GM19193 (cell line): Measurements from ENCODE around the gene NPAS1.

Source experiments
- POLR2A ChIP-seq: IDR thresholded peaks from 4 replicates; pipeline ENCODE4 v1.6.1; 2011; ENCODE audit not compliant: insufficient read depth, insufficient read length; ENCODE audit errors: extremely low read depth

Gene NPAS1

DNA sequence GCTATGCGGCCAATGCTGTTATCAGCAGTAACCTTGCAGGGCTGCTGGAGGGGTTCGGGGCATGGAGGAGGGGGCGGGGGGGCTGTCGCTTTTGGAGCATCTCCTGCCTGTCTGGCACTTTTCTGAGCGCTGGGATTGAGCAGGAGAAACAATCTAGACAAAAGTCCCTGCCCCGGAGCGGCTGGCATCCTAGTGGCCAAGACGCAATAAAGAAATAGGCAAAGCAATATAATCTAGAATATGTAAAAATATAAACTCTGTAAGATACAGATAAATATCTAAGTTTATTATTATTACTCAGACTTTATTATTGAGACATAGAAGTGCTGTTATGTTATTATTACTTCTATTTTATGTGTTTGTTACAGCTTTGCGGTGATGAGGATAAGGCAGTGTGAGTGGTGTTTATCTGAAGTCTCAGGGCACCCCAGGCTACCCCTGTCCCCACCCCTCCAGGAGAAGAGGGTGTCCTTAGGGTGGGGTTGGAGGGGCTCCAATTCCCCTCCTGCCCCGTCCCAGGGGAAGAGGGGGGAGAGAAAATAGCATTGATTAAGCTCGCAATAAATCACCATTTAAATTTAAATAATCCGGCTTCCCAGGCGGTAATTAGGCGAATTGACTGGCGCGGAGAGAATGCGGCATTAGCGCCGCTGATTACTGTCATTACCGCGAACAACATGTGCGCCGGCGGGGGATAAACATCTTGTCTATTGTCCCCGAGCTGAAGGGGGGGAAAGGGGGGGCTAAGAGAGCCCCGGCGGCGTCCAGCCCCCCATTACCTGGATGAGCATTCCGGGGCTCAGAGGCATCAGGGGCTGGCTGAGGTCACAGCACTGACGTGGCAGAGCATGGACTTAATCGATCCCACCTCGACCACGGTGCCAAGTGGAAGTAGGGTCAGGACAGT, 3.2 kb downstream of the NPAS1 start:
- no peak for TF ChIP-seq POLR2A

DNA sequence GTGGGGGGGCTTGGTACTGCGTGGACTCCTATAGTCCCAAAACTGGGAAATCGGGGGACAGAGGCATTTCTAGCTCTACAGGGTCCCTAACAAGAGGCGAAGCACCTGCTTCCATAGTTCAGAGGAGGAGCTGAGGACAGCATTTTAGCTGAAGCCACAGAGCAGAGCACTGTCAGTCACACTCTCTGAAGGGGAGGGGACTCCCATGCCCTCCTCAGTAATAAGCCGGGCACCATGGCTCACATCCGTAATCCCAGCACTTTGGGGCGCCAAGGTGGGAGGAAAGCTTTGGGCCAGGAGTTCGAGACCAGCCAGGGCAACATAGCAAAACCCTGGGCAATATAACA, 3.8 kb downstream of the NPAS1 start:
- no peak for TF ChIP-seq POLR2A

DNA sequence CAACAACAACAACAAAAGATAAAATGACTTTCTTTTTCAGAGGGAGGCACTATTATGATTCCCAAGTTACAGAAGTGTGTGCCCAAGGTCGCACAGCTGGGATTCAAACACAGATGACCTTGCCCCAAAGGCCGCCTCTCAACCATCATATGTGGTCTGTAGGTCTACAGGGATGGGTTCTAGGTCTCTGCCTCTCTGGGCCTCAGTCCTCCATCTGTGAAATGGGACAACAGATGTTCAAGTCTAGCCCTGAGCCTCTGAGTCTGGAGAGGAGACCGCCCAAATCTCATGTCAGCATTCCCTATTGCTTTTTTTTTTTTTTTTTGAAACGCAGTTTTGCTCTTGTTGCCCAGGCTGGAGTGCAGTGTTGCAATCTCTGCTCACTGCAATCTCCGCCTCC, 4.9 kb downstream of the NPAS1 start:
- TF ChIP-seq POLR2A: no peak

DNA sequence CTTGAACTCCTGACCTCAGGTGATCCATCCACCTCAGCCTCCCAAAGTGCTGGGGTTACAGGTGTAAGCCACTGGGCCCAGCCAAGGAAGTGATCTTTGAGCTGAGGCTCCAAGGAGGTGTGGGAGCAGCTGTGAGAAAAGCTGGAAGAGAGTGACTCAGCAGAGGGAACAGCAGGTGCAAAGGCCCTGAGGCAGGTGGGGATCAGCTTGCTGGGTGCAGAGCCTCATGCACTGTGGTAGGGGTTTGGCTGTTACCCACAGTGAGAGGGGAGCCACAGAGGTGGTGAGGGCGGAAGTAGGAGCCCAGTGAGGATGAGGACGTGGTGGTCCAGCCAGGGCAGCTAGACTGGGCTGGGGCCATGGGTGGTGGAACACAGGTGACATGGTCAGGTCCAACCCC, 6.5 kb downstream of the NPAS1 start:
- TF ChIP-seq POLR2A: no peak

DNA sequence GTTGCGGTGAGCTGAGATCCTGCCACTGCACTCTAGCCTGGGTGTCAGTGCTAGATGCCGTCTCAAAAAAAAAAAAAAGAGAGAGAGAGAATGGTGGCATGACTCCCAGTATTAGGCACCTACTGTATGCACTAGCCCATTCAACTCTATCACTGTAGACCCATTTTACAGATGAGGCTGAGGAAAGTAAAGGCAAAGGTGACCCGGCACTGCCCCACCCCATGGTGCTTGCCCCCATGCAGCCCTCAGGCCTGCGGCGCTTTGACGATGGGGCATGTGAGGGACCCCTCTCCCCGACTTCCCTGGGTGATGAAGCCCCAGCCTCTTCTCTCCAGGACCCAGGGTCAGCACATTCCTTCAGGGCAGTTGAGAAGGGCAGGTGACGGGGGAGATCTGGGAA, 7.3 kb downstream of the NPAS1 start:
- TF ChIP-seq POLR2A: no peak

DNA sequence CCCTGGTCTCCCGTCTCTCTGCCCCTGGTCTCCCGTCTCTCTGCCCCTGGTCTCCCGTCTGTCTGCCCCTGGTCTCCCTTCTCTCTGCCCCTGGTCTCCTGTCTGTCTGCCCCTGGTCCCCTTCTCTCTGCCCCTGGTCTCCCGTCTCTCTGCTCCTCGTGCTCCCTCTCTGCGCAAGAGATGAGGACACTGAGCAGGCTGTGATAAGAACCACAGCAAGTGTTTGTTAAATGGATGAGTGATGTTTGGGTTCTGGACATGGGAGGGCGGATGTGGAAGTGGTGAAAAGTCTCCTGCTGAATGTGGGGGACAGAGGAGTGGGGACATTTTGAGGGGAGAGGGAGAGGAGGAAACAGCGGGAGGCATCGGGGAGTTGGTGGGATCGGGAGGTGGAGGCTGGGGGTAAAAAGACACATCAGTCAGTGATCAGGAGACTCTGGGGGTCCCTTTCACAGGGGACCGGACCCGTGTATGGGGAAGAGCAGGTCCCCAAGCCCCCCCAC, 8.0 kb downstream of the NPAS1 start:
- TF ChIP-seq POLR2A: no peak

DNA sequence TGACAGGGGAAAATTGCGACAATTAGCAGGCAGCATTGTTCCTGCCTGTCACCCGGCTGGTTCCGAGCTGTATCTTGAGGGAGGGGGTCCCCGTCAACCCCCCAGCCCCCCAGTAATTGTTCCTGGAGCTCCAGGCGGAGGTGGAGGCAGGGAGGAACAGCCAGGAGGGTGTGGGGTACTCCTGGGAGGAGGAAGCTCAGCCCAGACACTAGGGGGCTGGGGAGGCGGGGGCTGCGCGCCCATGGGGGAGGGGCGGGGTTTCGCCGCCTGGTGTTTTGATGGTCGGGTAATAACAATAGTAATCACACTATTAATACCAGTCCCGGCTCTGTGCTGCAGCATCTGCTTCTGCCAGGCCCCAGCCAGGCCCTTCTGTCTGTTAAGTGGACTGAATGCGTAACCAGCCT, 8.6 kb downstream of the NPAS1 start:
- TF ChIP-seq POLR2A: no peak

DNA sequence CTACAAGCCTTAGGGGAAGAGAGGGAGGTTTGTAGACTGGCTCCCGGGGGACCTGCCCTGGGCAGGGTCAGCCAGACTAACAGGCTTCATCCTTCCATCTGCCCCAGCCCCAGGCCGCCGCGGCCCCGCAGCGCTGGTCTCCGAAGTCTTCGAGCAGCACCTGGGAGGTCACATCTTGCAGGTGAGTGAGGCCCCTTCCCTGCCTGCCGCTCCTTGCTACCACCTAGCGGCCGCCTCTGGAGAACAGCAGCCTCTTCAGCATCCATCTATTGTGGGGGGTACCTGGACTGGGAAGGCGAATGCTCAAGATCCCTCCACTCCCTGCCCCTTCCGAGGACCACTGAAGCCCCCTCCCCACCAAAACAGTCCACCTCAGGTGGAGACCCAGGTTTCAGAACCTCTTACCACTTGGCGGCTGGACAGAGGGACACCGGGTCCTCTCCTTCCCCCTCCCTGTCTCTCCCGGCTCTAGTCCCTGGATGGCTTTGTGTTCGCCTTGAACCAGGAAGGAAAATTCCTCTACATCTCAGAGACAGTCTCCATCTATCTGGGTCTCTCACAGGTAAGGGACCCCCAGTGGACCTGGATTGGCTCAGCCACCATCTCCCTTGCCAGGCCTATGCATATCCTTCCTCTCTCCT, 12.7 kb downstream of the NPAS1 start:
- no peak for TF ChIP-seq POLR2A

DNA sequence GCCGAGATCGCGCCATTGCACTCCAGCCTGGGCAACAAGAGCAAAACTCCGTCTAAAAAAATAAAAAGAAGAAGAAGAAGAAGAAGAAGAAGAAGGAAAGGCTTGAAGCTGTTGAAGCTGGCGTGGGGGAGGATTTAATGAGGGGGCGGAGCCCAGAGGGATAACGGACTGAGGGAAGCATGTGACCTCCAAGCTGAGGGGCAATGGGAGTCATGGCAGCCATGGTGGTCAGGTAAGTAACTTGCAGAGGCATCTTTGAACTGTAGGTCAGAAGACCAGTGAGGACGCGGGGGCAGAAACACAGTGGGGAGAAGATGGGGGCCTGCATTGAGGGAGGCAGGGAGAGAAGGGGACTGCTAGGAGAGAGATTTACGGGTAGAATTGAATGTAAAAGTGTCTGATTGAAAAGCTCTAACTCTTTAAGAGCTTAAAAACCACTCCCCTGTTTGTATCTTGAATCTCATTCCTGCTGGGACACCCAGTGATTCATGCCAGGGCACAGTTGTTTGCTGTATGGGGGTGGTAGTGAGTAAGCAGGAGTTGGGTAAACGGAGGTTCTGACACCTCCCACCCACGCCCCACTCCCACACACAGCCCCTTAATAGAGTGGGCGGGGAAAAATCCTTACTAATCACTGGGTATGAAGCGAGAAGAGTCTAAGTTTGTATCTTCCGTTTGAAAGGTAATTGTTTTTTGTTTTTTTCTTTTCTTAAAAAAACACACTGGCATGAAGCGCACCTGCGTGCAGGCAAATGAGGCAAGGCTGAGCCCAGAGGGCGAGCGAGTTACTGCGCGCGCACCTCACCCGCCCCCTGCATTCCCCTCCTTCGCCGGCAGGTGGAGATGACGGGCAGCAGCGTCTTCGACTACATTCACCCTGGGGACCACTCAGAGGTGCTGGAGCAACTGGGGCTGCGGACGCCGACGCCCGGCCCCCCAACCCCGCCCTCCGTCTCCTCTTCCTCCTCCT, 15.8 kb downstream of the NPAS1 start:
- no peak for TF ChIP-seq POLR2A

DNA sequence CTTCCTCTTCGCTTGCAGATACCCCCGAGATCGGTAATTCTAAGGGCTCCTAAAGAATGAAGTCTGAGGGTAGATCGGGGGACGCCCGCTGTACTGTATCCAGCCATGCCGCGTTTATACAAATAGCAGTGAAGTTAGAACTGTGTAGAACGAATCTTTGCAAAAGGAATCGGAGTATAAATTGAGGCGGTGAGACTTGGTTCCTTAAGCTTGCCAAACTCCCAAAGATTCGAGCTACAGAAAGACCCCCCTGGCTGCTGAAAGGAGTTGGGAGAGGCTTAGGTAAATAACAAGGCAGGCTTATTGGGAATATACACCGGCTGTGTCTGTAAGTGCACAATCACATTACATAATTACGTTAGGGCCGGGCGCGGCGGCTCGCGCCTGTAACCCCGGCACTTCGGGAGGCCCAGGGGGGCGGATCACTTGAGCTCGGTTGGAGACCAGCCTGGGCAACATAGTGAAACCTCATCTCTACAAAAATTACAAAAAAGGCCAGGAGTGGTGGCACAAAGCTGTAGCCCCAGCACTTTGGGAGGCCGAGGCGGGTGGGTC, 16.5 kb downstream of the NPAS1 start:
- no peak for TF ChIP-seq POLR2A

DNA sequence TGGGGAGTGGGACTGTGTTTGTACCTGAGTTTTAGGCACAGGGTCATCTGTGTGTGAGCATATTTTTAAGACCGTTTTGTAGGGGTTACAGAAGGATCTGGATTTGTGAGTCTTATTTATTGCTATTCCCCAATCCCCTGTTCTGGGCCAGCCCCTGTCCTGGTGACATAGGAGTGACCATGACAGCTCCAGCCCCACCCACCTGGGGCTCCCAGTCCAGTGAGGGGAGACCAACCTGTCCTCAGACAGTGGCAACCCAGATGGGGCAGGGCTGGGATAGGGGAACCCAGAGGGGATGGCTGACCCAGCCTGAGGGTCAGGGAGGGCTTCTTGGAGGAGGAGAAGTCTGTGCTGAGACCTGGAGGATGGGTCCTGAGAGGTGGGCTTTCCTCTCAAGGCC, 18.1 kb downstream of the NPAS1 start:
- no peak for TF ChIP-seq POLR2A

DNA sequence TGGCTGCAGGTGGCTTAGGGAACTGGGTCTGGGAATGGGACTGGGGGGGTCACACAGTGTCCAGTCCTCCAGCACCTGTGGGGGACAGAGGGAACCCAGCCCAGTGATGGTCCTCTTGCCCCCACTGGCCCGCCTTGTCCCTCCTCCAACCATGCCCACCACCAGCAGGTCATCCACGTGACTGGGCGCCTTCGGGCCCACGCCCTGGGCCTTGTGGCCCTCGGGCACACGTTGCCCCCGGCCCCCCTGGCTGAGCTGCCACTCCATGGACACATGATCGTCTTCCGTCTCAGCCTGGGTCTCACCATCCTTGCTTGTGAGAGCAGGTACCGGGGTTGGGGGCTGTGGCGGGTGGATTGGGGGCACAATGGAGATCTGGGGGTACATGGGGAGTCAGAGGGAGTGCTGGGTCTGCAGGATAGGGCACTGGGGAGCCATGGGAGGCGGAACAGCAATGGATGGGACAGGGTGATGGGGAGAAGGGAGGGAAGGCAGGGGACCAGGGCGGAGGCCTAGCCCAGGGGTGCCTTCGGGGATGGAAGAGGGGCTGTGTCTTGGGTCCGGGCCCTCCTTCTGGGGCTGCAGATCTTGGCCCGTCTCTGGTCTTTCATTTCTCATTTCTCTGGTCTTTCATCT, 19.7 kb downstream of the NPAS1 start:
- TF ChIP-seq POLR2A: no peak

DNA sequence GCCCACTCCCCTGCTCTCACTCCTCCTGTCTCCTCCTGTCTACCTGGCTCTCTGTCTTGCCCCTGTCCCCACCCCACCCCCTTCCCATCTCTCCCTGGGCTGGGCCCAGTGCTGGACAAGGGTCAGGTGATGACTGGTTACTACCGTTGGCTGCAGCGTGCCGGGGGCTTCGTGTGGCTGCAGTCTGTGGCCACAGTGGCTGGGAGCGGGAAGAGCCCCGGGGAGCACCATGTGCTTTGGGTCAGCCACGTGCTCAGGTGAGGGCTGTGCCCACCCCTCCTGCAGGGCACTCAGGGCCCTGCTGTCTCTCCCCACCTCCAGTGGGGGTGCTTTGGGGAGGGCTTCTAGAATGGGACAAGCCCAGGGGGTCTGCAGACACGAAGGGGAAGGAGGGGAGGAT, 21.2 kb downstream of the NPAS1 start:
- no peak for TF ChIP-seq POLR2A
